ENCODE measurements around the gene CCR9.

- no peak for TF ChIP-seq CTCF (conservative IDR thresholded peaks at IDR 0.05; ENCODE audit: low read depth, low read length)
- TF ChIP-seq EZH2 (IDR thresholded peaks at IDR 0.05; ENCODE audit: borderline replicate concordance, low read depth, low read length, poor library complexity, severe bottlenecking): no peak
These were observed 44.4 kb upstream of the CCR9 start, which contains the start of gene LZTFL1 for GRCh38 chr3:45841757-45842491.

All from A673 (cell line).